ENCODE data around the gene DKK3. TPM values are rescaled to one million over a fixed set of nuclear protein-coding genes. Genes with fewer than 3 reads are reported as not detected.

Gene DKK3
- total RNA-seq, 1 donor from 2014 or later, result 36.3 TPM

DNA sequence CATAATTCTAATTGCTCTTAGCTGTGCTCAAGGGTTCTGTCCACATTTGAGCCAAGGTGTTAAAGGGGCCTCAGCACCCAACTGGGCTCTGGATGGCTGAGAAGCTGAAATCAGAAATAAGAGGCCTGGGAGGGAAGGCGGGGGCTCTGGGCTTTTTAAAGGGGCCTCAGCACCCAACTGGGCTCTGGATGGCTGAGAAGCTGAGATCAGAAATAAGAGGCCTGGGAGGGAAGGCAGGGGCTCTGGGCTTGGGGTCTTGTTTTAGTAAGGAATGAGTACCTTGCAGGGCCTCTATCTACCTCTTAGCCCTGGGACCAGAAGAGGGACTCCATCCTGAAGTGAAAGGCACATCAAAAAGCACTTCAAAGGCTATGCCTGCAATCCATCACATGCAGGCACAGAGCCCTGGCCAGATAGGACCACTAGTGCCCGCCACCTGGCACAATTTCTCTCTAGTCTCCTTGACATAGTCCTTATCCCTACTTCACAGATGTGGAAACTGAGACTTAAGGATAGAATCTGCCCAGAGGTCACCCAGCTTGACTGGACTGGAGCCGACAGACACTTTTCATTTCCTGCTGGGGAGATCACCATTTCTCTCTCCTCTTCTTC lies 35.6 kb downstream of the DKK3 start:
- Mint-ChIP-seq H3K27me3 (no peaks in the 10 kb centered on the region), H3K4me1 (ENCODE audit: unreplicated experiment) (peaks cover 37% of the 10 kb centered on the region), H3K9me3 (no peaks in the 10 kb centered on the region), H3K36me3 (peaks cover 6% of the 10 kb centered on the region), H3K4me3 (no peak overlapping the region), H3K27ac (no peak overlapping the region)
- DNase-seq (ENCODE audit: extremely low spot score, unreplicated experiment), result peak; percentile 47
- no peak for TF ChIP-seq CTCF (conservative IDR thresholded peaks at IDR 0.05)

- Mint-ChIP-seq H3K27ac (no peak overlapping the region), H3K9me3 (no peaks in the 10 kb centered on the region), H3K27me3 (no peaks in the 10 kb centered on the region), H3K4me1 (ENCODE audit: unreplicated experiment) (peaks cover 32% of the 10 kb centered on the region), H3K4me3 (no peak overlapping the region), H3K36me3 (peaks cover 6% of the 10 kb centered on the region)
- peak; percentile 64 for DNase-seq (ENCODE audit: extremely low spot score, unreplicated experiment)
- TF ChIP-seq CTCF (conservative IDR thresholded peaks at IDR 0.05), result no peak
Observed at GRCh38 chr11:11971906-11972547, 36.4 kb downstream of the DKK3 start.

- TF ChIP-seq CTCF (conservative IDR thresholded peaks at IDR 0.05), result no peak
- peaks cover 6% of the 10 kb centered on the region for H3K36me3 Mint-ChIP-seq
- H3K27ac Mint-ChIP-seq, result no peak overlapping the region
- H3K4me3 Mint-ChIP-seq, result no peak overlapping the region
- no peak for DNase-seq (ENCODE audit: extremely low spot score, unreplicated experiment)
- H3K4me1 Mint-ChIP-seq (ENCODE audit: unreplicated experiment), result peaks cover 31% of the 10 kb centered on the region
- no peaks in the 10 kb centered on the region for H3K9me3 Mint-ChIP-seq
- no peaks in the 10 kb centered on the region for H3K27me3 Mint-ChIP-seq
Observed at GRCh38 chr11:11970556-11970955, 37.9 kb downstream of the DKK3 start.

- no peak for TF ChIP-seq CTCF (conservative IDR thresholded peaks at IDR 0.05)
- Mint-ChIP-seq H3K27me3 (no peaks in the 10 kb centered on the region), H3K27ac (no peak overlapping the region), H3K36me3 (peaks cover 6% of the 10 kb centered on the region), H3K4me1 (ENCODE audit: unreplicated experiment) (peaks cover 31% of the 10 kb centered on the region), H3K9me3 (no peaks in the 10 kb centered on the region), H3K4me3 (no peak overlapping the region)
- DNase-seq (ENCODE audit: extremely low spot score, unreplicated experiment), result peak; percentile 55
Observed at GRCh38 chr11:11969380-11970215, 38.8 kb downstream of the DKK3 start.

GRCh38 chr11:11968511-11969280 lies 39.7 kb downstream of the DKK3 start:
- TF ChIP-seq CTCF (conservative IDR thresholded peaks at IDR 0.05), result no peak
- Mint-ChIP-seq H3K9me3 (no peaks in the 10 kb centered on the region), H3K27ac (no peak overlapping the region), H3K4me3 (no peak overlapping the region), H3K36me3 (peaks cover 6% of the 10 kb centered on the region), H3K4me1 (ENCODE audit: unreplicated experiment) (peaks cover 31% of the 10 kb centered on the region), H3K27me3 (no peaks in the 10 kb centered on the region)
- DNase-seq (ENCODE audit: extremely low spot score, unreplicated experiment), result peak; percentile 65

Data from type B pancreatic cell (in vitro differentiated cells).